ENCODE measurements around the gene GCNT3.

The GCNT3 gene

DNA sequence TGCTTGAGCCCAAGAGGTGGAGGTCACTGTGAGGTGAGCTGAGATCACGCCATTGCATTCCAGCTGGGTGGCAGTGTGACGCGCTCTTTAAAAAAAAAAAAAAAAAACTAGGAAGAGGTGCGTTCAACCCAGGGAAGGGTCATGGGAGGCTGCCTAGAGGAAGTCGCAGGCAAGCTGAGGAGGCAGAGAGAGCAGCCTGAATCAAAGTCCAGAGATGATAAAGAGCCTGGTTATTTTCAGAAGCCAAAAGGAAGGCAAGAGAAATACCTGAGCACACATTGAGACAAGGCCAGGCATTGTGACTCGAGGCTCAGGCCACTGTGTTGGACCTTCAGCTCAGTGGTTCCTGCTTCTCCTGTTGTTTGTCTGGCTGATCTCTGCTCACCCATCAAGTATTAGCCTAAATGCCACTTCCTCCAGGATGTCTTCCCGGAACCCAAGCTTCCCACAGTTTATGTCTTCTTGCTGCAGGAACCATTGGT lies 16.1 kb upstream of the GCNT3 start:
- no peaks in the 10 kb centered on the region for H3K36me3 ChIP-seq (ENCODE audit: insufficient read depth, insufficient read length, low read length)
- TF ChIP-seq YY1 (IDR thresholded peaks at IDR 0.05; ENCODE audit: insufficient read depth, insufficient read length) (no peak), SUZ12 (IDR thresholded peaks at IDR 0.05; ENCODE audit: extremely low read depth, insufficient read depth, insufficient read length) (no peak), ZNF274 (IDR thresholded peaks at IDR 0.05; ENCODE audit: low read depth, low read length) (no peak)
- no peaks in the 10 kb centered on the region for H3K9me3 ChIP-seq (ENCODE audit: insufficient read depth, low read length)
- no peak overlapping the region for H3K9ac ChIP-seq (ENCODE audit: insufficient read length, low read depth)
- H3K4me1 ChIP-seq (ENCODE audit: insufficient read depth, insufficient read length) = no peaks in the 10 kb centered on the region
- no peak overlapping the region for H3K4me3 ChIP-seq (ENCODE audit: insufficient read length, low read depth)
- H3K27me3 ChIP-seq (ENCODE audit: insufficient read depth, insufficient read length) = no peaks in the 10 kb centered on the region
- no peak for DNase-seq (ENCODE audit: low read depth, low spot score)

GRCh38 chr15:59596640-59597039 lies 14.9 kb upstream of the GCNT3 start:
- no peaks in the 10 kb centered on the region; the same call in 1 of the 2 replicates for H3K9me3 ChIP-seq (ENCODE audit: insufficient read depth, low read length)
- DNase-seq (ENCODE audit: low read depth, low spot score) = no peak
- H3K4me3 ChIP-seq (ENCODE audit: insufficient read length, low read depth) = no peak overlapping the region
- no peaks in the 10 kb centered on the region for H3K4me1 ChIP-seq (ENCODE audit: insufficient read depth, insufficient read length)
- TF ChIP-seq ZNF274 (IDR thresholded peaks at IDR 0.05; ENCODE audit: low read depth, low read length) = no peak
- no peak for TF ChIP-seq YY1 (IDR thresholded peaks at IDR 0.05; ENCODE audit: insufficient read depth, insufficient read length)
- no peak for TF ChIP-seq SUZ12 (IDR thresholded peaks at IDR 0.05; ENCODE audit: extremely low read depth, insufficient read depth, insufficient read length)
- no peaks in the 10 kb centered on the region for H3K27me3 ChIP-seq (ENCODE audit: insufficient read depth, insufficient read length)
- no peaks in the 10 kb centered on the region for H3K36me3 ChIP-seq (ENCODE audit: insufficient read depth, insufficient read length, low read length)
- H3K9ac ChIP-seq (ENCODE audit: insufficient read length, low read depth) = no peak overlapping the region

GRCh38 chr15:59598461-59598860 lies 13.1 kb upstream of the GCNT3 start:
- no peaks in the 10 kb centered on the region for H3K27me3 ChIP-seq (ENCODE audit: insufficient read depth, insufficient read length)
- DNase-seq (ENCODE audit: low read depth, low spot score) = no peak

GRCh38 chr15:59605994-59606393 lies 5.6 kb upstream of the GCNT3 start:
- no peak overlapping the region for H3K9ac ChIP-seq (ENCODE audit: insufficient read length, low read depth)

More at GRCh38 chr15:59598461-59598860, 13.1 kb upstream of the GCNT3 start:
- no peaks in the 10 kb centered on the region for H3K36me3 ChIP-seq (ENCODE audit: insufficient read depth, insufficient read length, low read length)
- H3K9me3 ChIP-seq (ENCODE audit: insufficient read depth, low read length) = peaks cover 9% of the 10 kb centered on the region; the same call in 1 of the 2 replicates
- H3K4me3 ChIP-seq (ENCODE audit: insufficient read length, low read depth) = no peak overlapping the region
- H3K9ac ChIP-seq (ENCODE audit: insufficient read length, low read depth) = no peak overlapping the region
- no peaks in the 10 kb centered on the region for H3K4me1 ChIP-seq (ENCODE audit: insufficient read depth, insufficient read length)
- TF ChIP-seq YY1 (IDR thresholded peaks at IDR 0.05; ENCODE audit: insufficient read depth, insufficient read length) = no peak
- no peak for TF ChIP-seq SUZ12 (IDR thresholded peaks at IDR 0.05; ENCODE audit: extremely low read depth, insufficient read depth, insufficient read length)
- TF ChIP-seq ZNF274 (IDR thresholded peaks at IDR 0.05; ENCODE audit: low read depth, low read length) = no peak

DNA sequence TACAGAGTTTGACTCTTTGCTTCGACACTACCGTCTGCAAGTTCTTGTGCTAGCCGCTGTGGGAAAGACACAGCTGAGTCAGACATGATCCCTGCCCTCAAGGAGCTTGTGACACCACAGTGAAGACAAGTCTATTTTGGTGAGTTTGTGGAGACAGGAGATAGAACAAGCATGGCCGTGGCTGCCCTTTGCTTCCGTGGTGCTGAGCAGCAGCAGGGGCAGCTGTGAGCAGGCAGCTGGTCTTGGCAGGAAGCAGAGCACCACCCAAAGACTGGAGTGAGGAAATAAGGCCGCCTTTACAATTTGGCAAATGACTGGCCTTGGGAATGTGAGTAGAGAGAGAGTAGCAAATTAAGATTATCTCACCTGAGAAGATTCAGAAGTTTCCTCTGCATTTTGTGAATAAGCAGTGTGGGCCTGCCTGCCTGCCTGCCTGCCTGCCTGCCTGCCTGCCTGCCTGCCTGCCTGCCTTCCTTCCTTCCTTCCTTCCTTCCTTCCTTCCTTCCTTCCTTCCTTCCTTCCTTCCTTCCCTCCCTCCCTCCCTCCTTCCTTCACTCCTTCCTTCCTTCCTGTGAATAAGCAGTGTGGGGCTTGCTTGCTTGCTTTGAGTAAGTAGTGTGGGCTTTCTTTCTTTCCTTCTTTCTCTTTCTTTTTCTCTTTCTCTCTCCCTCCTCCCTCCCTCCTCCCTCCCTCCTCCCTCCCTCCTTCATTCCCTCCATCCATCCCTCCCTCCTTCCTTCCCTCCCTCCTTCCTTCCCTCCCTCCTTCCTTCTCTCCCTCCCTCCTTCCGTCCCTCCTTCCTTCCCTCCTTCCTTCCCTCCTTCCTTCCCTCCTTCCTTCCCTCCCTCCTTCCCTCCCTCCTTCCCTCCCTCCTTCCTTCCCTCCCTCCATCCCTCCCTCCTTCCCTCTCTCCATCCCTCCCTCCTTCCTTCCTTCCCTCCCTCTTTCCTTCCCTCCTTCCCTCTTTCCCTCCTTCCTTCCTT lies 1.6 kb upstream of the GCNT3 start:
- no peak overlapping the region for H3K9ac ChIP-seq (ENCODE audit: insufficient read length, low read depth)
- H3K36me3 ChIP-seq (ENCODE audit: insufficient read depth, insufficient read length, low read length) = no peaks in the 10 kb centered on the region
- no peak for DNase-seq (ENCODE audit: low read depth, low spot score)
- no peaks in the 10 kb centered on the region for H3K27me3 ChIP-seq (ENCODE audit: insufficient read depth, insufficient read length)
- no peaks in the 10 kb centered on the region for H3K4me1 ChIP-seq (ENCODE audit: insufficient read depth, insufficient read length)
- TF ChIP-seq ZNF274 (IDR thresholded peaks at IDR 0.05; ENCODE audit: low read depth, low read length) (no peak), YY1 (IDR thresholded peaks at IDR 0.05; ENCODE audit: insufficient read depth, insufficient read length) (no peak), SUZ12 (IDR thresholded peaks at IDR 0.05; ENCODE audit: extremely low read depth, insufficient read depth, insufficient read length) (no peak)
- H3K4me3 ChIP-seq (ENCODE audit: insufficient read length, low read depth) = no peak overlapping the region
- no peaks in the 10 kb centered on the region for H3K9me3 ChIP-seq (ENCODE audit: insufficient read depth, low read length)

More at GRCh38 chr15:59605994-59606393, 5.6 kb upstream of the GCNT3 start:
- no peak for DNase-seq (ENCODE audit: low read depth, low spot score)
- no peaks in the 10 kb centered on the region for H3K4me1 ChIP-seq (ENCODE audit: insufficient read depth, insufficient read length)
- no peaks in the 10 kb centered on the region for H3K27me3 ChIP-seq (ENCODE audit: insufficient read depth, insufficient read length)
- TF ChIP-seq ZNF274 (IDR thresholded peaks at IDR 0.05; ENCODE audit: low read depth, low read length) = no peak
- no peak for TF ChIP-seq YY1 (IDR thresholded peaks at IDR 0.05; ENCODE audit: insufficient read depth, insufficient read length)
- no peak for TF ChIP-seq SUZ12 (IDR thresholded peaks at IDR 0.05; ENCODE audit: extremely low read depth, insufficient read depth, insufficient read length)
- peaks cover 19% of the 10 kb centered on the region; the same call in 1 of the 2 replicates for H3K9me3 ChIP-seq (ENCODE audit: insufficient read depth, low read length)
- no peaks in the 10 kb centered on the region for H3K36me3 ChIP-seq (ENCODE audit: insufficient read depth, insufficient read length, low read length)
- H3K4me3 ChIP-seq (ENCODE audit: insufficient read length, low read depth) = no peak overlapping the region

DNA sequence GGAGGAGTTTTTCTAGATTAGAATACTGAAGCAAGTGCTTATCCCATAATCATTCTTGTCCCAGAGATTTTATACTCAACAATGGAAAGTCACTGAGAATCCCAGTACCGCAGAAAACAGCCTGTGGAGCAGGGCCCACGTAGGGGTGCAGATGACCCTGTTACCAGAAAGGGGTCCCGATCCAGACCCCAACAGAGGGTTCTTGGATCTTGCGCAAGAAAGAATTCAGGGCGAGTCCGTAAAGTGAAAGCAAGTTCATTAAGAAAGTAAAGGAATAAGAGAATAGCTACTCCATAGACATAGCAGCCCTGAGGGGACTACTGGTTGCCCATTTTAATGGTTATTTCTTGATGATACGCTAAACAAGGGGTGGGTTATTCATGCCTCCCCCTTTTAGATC lies 2.6 kb downstream of the GCNT3 start:
- Histone ChIP-seq H3K4me1 (ENCODE audit: insufficient read depth, insufficient read length) (no peaks in the 10 kb centered on the region), H3K27me3 (ENCODE audit: insufficient read depth, insufficient read length) (no peaks in the 10 kb centered on the region), H3K9me3 (ENCODE audit: insufficient read depth, low read length) (no peaks in the 10 kb centered on the region), H3K9ac (ENCODE audit: insufficient read length, low read depth) (no peak overlapping the region), H3K36me3 (ENCODE audit: insufficient read depth, insufficient read length, low read length) (no peaks in the 10 kb centered on the region), H3K4me3 (ENCODE audit: insufficient read length, low read depth) (no peak overlapping the region)
- no peak for TF ChIP-seq ZNF274 (IDR thresholded peaks at IDR 0.05; ENCODE audit: low read depth, low read length)
- no peak for TF ChIP-seq SUZ12 (IDR thresholded peaks at IDR 0.05; ENCODE audit: extremely low read depth, insufficient read depth, insufficient read length)
- no peak for TF ChIP-seq YY1 (IDR thresholded peaks at IDR 0.05; ENCODE audit: insufficient read depth, insufficient read length)
- DNase-seq (ENCODE audit: low read depth, low spot score) = no peak

- H3K27me3 ChIP-seq (ENCODE audit: insufficient read depth, insufficient read length) = no peaks in the 10 kb centered on the region
- TF ChIP-seq SUZ12 (IDR thresholded peaks at IDR 0.05; ENCODE audit: extremely low read depth, insufficient read depth, insufficient read length) (no peak), YY1 (IDR thresholded peaks at IDR 0.05; ENCODE audit: insufficient read depth, insufficient read length) (no peak), ZNF274 (IDR thresholded peaks at IDR 0.05; ENCODE audit: low read depth, low read length) (no peak)
- no peaks in the 10 kb centered on the region for H3K4me1 ChIP-seq (ENCODE audit: insufficient read depth, insufficient read length)
- no peaks in the 10 kb centered on the region for H3K36me3 ChIP-seq (ENCODE audit: insufficient read depth, insufficient read length, low read length)
- H3K9me3 ChIP-seq (ENCODE audit: insufficient read depth, low read length) = no peaks in the 10 kb centered on the region
- no peak overlapping the region for H3K9ac ChIP-seq (ENCODE audit: insufficient read length, low read depth)
- DNase-seq (ENCODE audit: low read depth, low spot score) = no peak
- H3K4me3 ChIP-seq (ENCODE audit: insufficient read length, low read depth) = no peak overlapping the region
Observed at GRCh38 chr15:59615661-59616060, 4.1 kb downstream of the GCNT3 start.

All from NT2/D1 (cell line).